IMR-90 (cell line): Measurements from ENCODE around the gene IFNL1. TPM values are rescaled to one million over a fixed set of nuclear protein-coding genes. Genes with fewer than 3 reads are reported as not detected.

Experiments
- ATAC-seq: fragments of 200-7000 bp; cut with Tn5 transposase; 2 replicates; pipeline ENCODE4 v1.9.1; 2020; ENCODE audit warnings: low read depth, mild to moderate bottlenecking, moderate library complexity
- BruUV-seq: library from RNA; stranded (reverse); fragments of 400-500 nt; replicated peaks from 2 replicates; lab custom pipeline; 2021; lab: Mats Ljungman, UMichigan
- CTCF ChIA-PET: fragments of 300-600 bp; formaldehyde crosslinking; extraction: SDS; loops from one replicate; lab custom pipeline; 2021; ENCODE audit warnings: antibody characterized with exemption; lab: Yijun Ruan, JAX
- POLR2A ChIA-PET: fragments of 300-600 bp; sonication (Branson Sonifier 250); formaldehyde crosslinking; loops from one replicate; lab custom pipeline; 2022; ENCODE audit warnings: antibody characterized with exemption; ENCODE audit not compliant: unreplicated experiment; lab: Charles Lee
- DNase-seq: peaks from one replicate; pipeline ENCODE4 v3.0.0; 2013
- H2AFZ ChIP-seq: replicated peaks from 2 replicates; pipeline ENCODE3; 2013; ENCODE audit warnings: low read length, mild to moderate bottlenecking; ENCODE audit not compliant: poor library complexity
- H2AK5ac ChIP-seq: 2 replicates; pipeline ENCODE4 v1.6.1; 2013; ENCODE audit warnings: low read depth, low read length, inconsistent platforms
- H2AK9ac ChIP-seq: replicated peaks from 2 replicates; pipeline ENCODE3; 2013; ENCODE audit warnings: mild to moderate bottlenecking, low read depth, low read length, moderate library complexity; ENCODE audit not compliant: poor library complexity
- H2BK120ac ChIP-seq: 2 replicates; pipeline ENCODE4 v1.6.1; 2013; ENCODE audit warnings: low read depth, low read length, inconsistent platforms
- H2BK15ac ChIP-seq: 3 replicates; pipeline ENCODE4 v1.6.1; 2013; ENCODE audit warnings: low read depth, low read length, inconsistent platforms
- H2BK20ac ChIP-seq: 2 replicates; pipeline ENCODE4 v1.6.1; 2013; ENCODE audit warnings: low read depth, mild to moderate bottlenecking, inconsistent platforms, low read length, moderate library complexity
- H2BK5ac ChIP-seq: 2 replicates; pipeline ENCODE4 v1.6.1; 2013; ENCODE audit warnings: mild to moderate bottlenecking, low read depth, low read length, inconsistent platforms; ENCODE audit not compliant: poor library complexity, severe bottlenecking
- H3K14ac ChIP-seq: replicated peaks from 2 replicates; pipeline ENCODE4 v1.6.1; 2013; ENCODE audit warnings: low read depth, low read length, inconsistent platforms
- H3K18ac ChIP-seq: 2 replicates; pipeline ENCODE4 v1.6.1; 2013; ENCODE audit warnings: low read depth, low read length, control low read depth
- H3K23ac ChIP-seq: 2 replicates; pipeline ENCODE4 v1.6.1; 2013; ENCODE audit warnings: low read depth, low read length, inconsistent platforms
- H3K27ac ChIP-seq: 2 replicates; pipeline ENCODE4 v1.5.1; 2013; ENCODE audit warnings: mild to moderate bottlenecking, control low read depth, low read length; ENCODE audit not compliant: insufficient read depth
- H3K27me3 ChIP-seq: 2 replicates; pipeline ENCODE4 v1.6.1; 2013; ENCODE audit warnings: low read length; ENCODE audit not compliant: control insufficient read depth, insufficient read depth
- H3K36me3 ChIP-seq: 2 replicates; pipeline ENCODE4 v1.6.1; 2013; ENCODE audit warnings: low read length, mixed read lengths; ENCODE audit not compliant: control insufficient read depth, insufficient read depth
- H3K4ac ChIP-seq: 2 replicates; pipeline ENCODE4 v1.6.1; 2013; ENCODE audit warnings: low read depth, low read length, inconsistent platforms
- H3K4me1 ChIP-seq: 2 replicates; pipeline ENCODE4 v1.6.1; 2013; ENCODE audit warnings: low read length, mixed read lengths; ENCODE audit not compliant: control insufficient read depth, insufficient read depth
- H3K4me2 ChIP-seq: 2 replicates; pipeline ENCODE4 v1.6.1; 2013; ENCODE audit warnings: low read depth, mild to moderate bottlenecking, control low read depth, low read length, moderate library complexity
- H3K4me3 ChIP-seq: 2 replicates; pipeline ENCODE4 v1.5.1; 2013; ENCODE audit warnings: low read depth, mild to moderate bottlenecking, control low read depth, low read length, moderate library complexity; ENCODE audit not compliant: insufficient read depth
- H3K56ac ChIP-seq: 2 replicates; pipeline ENCODE4 v1.6.1; 2013; ENCODE audit warnings: low read length, inconsistent platforms; ENCODE audit not compliant: insufficient read depth; ENCODE audit errors: extremely low read depth
- H3K79me1 ChIP-seq, 2 experiments: 2 replicates each; pipeline ENCODE4 v1.6.1; 2013; ENCODE audit warnings: low read length in 2 of 2, inconsistent platforms in 1 of 2, low read depth in 1 of 2
- H3K9ac ChIP-seq: 2 replicates; pipeline ENCODE4 v1.6.1; 2013; ENCODE audit warnings: low read depth, low read length, control low read depth
- H3K9me1 ChIP-seq: 2 replicates; pipeline ENCODE4 v1.6.1; 2013; ENCODE audit warnings: low read length, inconsistent platforms; ENCODE audit not compliant: insufficient read depth
- H3K9me3 ChIP-seq: 2 replicates; pipeline ENCODE4 v1.6.1; 2013; ENCODE audit warnings: low read length; ENCODE audit not compliant: control insufficient read depth, insufficient read depth
- H4K20me1 ChIP-seq: 2 replicates; pipeline ENCODE4 v1.6.1; 2013; ENCODE audit warnings: low read length, inconsistent platforms; ENCODE audit not compliant: insufficient read depth
- H4K5ac ChIP-seq: 2 replicates; pipeline ENCODE4 v1.6.1; 2013; ENCODE audit warnings: mild to moderate bottlenecking, low read depth, low read length, control low read depth
- H4K8ac ChIP-seq, 2 experiments: 2 replicates each; pipeline ENCODE4 v1.6.1; 2013; ENCODE audit warnings: low read depth in 2 of 2, low read length in 2 of 2, control low read depth in 1 of 2, inconsistent platforms in 1 of 2
- H4K91ac ChIP-seq: 2 replicates; pipeline ENCODE4 v1.6.1; 2013; ENCODE audit warnings: low read depth, low read length, inconsistent platforms; ENCODE audit not compliant: insufficient read depth
- CEBPB ChIP-seq: IDR thresholded peaks from 2 replicates; pipeline ENCODE4 v1.6.1; 2012; ENCODE audit warnings: low read depth, low read length, improper control_type of control experiment
- MAFK ChIP-seq: IDR thresholded peaks from 2 replicates; pipeline ENCODE4 v1.6.1; 2012; ENCODE audit warnings: low read depth, low read length, improper control_type of control experiment
- WGBS, 2 experiments: methylation state at CpG; one replicate each; pipeline versions ENCODE4 v1.1.5 to v1.1.7; 2013; ENCODE audit warnings: missing lambda C conversion rate in 2 of 2; ENCODE audit not compliant: insufficient read length in 1 of 2; ENCODE audit errors: extremely low coverage in 2 of 2; 5-methylcytosine and 5-hydroxymethylcytosine counted together
- dilution Hi-C: fragments of 300-500 bp; cut with HindIII; formaldehyde crosslinking; loops from one replicate; pipeline ENCODE4 v1.14.3; 2018; ENCODE audit warnings: low sequenced_read_pairs; ENCODE audit not compliant: unreplicated experiment
- in situ Hi-C: fragments of 300-500 bp; cut with MboI; formaldehyde crosslinking; loops from 3 replicates; pipeline ENCODE4 v1.14.3; 2019; ENCODE audit warnings: low sequenced_read_pairs, inconsistent platforms, mixed read lengths
- intact Hi-C: fragments of 100-400 bp; cut with micrococcal nuclease; formaldehyde crosslinking; loops from 2 replicates; pipeline ENCODE4 v1.10.0; 2022
- polyA plus RNA-seq, 3 experiments: library from polyadenylated mRNA; depleted of rRNA; stranded (reverse); fragments of >200 nt; gene quantifications; 2 replicates each; pipeline ENCODE4 v1.2.3, GENCODE V29; 2012; ENCODE audit warnings: low replicate concordance in 1 of 3
- total RNA-seq: library from RNA; depleted of rRNA; stranded (reverse); fragments of >200 nt; gene quantifications from 2 replicates; pipeline ENCODE4 v1.2.3, GENCODE V29; 2012

Gene IFNL1
- total and polyA plus RNA-seq, 2 of the 4 experiments (the other 2 are of a cell fraction): not detected

GRCh38 chr19:39303373-39304184 is 7.4 kb downstream of the IFNL1 start:
- H2AFZ ChIP-seq: no peak overlapping the region
- H2BK20ac ChIP-seq: no peak overlapping the region
- no peak overlapping the region for H2BK15ac ChIP-seq
- H3K14ac ChIP-seq: no peak overlapping the region
- H3K9me1 ChIP-seq: no peaks in the 10 kb centered on the region
- H4K20me1 ChIP-seq: no peaks in the 10 kb centered on the region; the same call in 1 of the 2 replicates
- TF ChIP-seq MAFK: no peak
- no peak for TF ChIP-seq CEBPB
- no TSS peak for BruUV-seq
- no peak overlapping the region for H4K91ac ChIP-seq
- no peak overlapping the region for H2BK120ac ChIP-seq
- intact Hi-C loops: no loop called here
- DNase-seq: no peak
- no peak overlapping the region for H3K4me3 ChIP-seq
- ChIA-PET CTCF (interaction anchor here (0.6 kb wide), 1 partner anchor 370 kb away, joined by 5 read pairs; no protein-coding TSS in a partner anchor), POLR2A (no interaction called here)
- no CpG with 5 or more reads among the region's 10 CpGs for WGBS, 2 experiments
- no peak overlapping the region for H3K9ac ChIP-seq
- no peak overlapping the region for H4K5ac ChIP-seq
- peaks cover 73% of the 10 kb centered on the region for H3K27me3 ChIP-seq
- no peaks in the 10 kb centered on the region; the same call in 1 of the 2 replicates for H3K4me1 ChIP-seq
- no peak overlapping the region for H3K27ac ChIP-seq
- H3K23ac ChIP-seq: no peak overlapping the region
- ATAC-seq: no peak
- H4K8ac ChIP-seq: no peak overlapping the region
- no peaks in the 10 kb centered on the region for H3K79me1 ChIP-seq
- H2AK9ac ChIP-seq: no peak overlapping the region
- H2BK5ac ChIP-seq: no peak overlapping the region
- no peak overlapping the region for H2AK5ac ChIP-seq
- in situ Hi-C loops: no loop called here
- no peak overlapping the region for H3K56ac ChIP-seq
- H3K4ac ChIP-seq: no peak overlapping the region
- H3K36me3 ChIP-seq: no peaks in the 10 kb centered on the region
- peaks cover 8% of the 10 kb centered on the region for H3K9me3 ChIP-seq
- dilution Hi-C loops: no loop called here
- H3K18ac ChIP-seq: no peak overlapping the region
- H3K4me2 ChIP-seq: no peak overlapping the region
